Measurements from ENCODE around the gene MTSS2. TPM values are rescaled to one million over a fixed set of nuclear protein-coding genes. Genes with fewer than 3 reads are reported as not detected.

Gene MTSS2
- total and polyA plus RNA-seq, 2 of the 4 experiments (the other 2 are of a cell fraction), result 9.1 to 86.2 TPM

- H2BK5ac ChIP-seq (ENCODE audit: low read depth, low read length, poor library complexity, severe bottlenecking), result peak overlapping the region; percentile 96
- H4K91ac ChIP-seq (ENCODE audit: insufficient read depth, low read depth, low read length), result peak overlapping the region; percentile 99
- POLR2A ChIA-PET (ENCODE audit: unreplicated experiment), result no interaction called here
- peak overlapping the region; percentile 28 for H2AFZ ChIP-seq (replicated peaks; ENCODE audit: low read length, poor library complexity)
- CTCF ChIA-PET, result interaction anchor here (1.7 to 2.0 kb wide), 3 partner anchors 13 to 36 kb away, joined by 8 to 12 read pairs (median 10); no protein-coding TSS in a partner anchor
- H3K56ac ChIP-seq (ENCODE audit: extremely low read depth, insufficient read depth, low read length), result peak overlapping the region; percentile 1; the same call in 1 of the 2 replicates
- peak overlapping the region; percentile 73 for H4K5ac ChIP-seq (ENCODE audit: low read depth, low read length)
- TF ChIP-seq BHLHE40 (IDR thresholded peaks at IDR 0.05; ENCODE audit: low read depth, low read length), result no peak
- TF ChIP-seq RCOR1 (IDR thresholded peaks at IDR 0.05; ENCODE audit: insufficient replicate concordance, low read length), result no peak
- TF ChIP-seq RAD21 (IDR thresholded peaks at IDR 0.05; ENCODE audit: low read length), result no peak
- no peak for TF ChIP-seq FOS (IDR thresholded peaks at IDR 0.05; ENCODE audit: low read depth, low read length)
- no peak for TF ChIP-seq POLR2A (IDR thresholded peaks at IDR 0.05; ENCODE audit: low read depth, low read length)
- no peak for TF ChIP-seq MAFK (IDR thresholded peaks at IDR 0.05; ENCODE audit: low read depth, low read length)
- TF ChIP-seq SMC3 (IDR thresholded peaks at IDR 0.05; ENCODE audit: low read depth, low read length), result no peak
- no peak for TF ChIP-seq NFE2L2 (IDR thresholded peaks at IDR 0.05; ENCODE audit: low read depth, low read length)
- TF ChIP-seq MAZ (IDR thresholded peaks at IDR 0.05; ENCODE audit: borderline replicate concordance, low read depth, low read length), result no peak
- TF ChIP-seq, protein P1, sequence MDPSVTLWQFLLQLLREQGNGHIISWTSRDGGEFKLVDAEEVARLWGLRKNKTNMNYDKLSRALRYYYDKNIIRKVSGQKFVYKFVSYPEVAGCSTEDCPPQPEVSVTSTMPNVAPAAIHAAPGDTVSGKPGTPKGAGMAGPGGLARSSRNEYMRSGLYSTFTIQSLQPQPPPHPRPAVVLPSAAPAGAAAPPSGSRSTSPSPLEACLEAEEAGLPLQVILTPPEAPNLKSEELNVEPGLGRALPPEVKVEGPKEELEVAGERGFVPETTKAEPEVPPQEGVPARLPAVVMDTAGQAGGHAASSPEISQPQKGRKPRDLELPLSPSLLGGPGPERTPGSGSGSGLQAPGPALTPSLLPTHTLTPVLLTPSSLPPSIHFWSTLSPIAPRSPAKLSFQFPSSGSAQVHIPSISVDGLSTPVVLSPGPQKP (IDR thresholded peaks at IDR 0.05; ENCODE audit: borderline replicate concordance, low read depth, low read length), result no peak
- no peak for TF ChIP-seq CHD1 (IDR thresholded peaks at IDR 0.05; ENCODE audit: low read depth, low read length)
- H3K9ac ChIP-seq (ENCODE audit: low read depth, low read length), result peak overlapping the region; percentile 37
- H2AK5ac ChIP-seq (ENCODE audit: low read depth, low read length), result peak overlapping the region; percentile 100
- DNase-seq (no peak), ATAC-seq (ENCODE audit: low read depth) (no peak)
- no peaks in the 10 kb centered on the region for H3K9me3 ChIP-seq (ENCODE audit: control insufficient read depth, insufficient read depth, low read length)
- peaks cover 0 to 50% of the 10 kb centered on the region in 2 experiments; a peak in 2 of 4 replicates for H3K79me1 ChIP-seq (ENCODE audit: low read depth in 1 of 2, low read length in 2 of 2)
- peaks cover 61% of the 10 kb centered on the region for H3K4me1 ChIP-seq (ENCODE audit: control insufficient read depth, insufficient read depth, low read length)
- no peak overlapping the region for H3K4me3 ChIP-seq (ENCODE audit: insufficient read depth, low read depth, low read length)
- H3K4me2 ChIP-seq (ENCODE audit: low read depth, low read length), result no peak overlapping the region
- peak overlapping the region; percentile 97 for H3K4ac ChIP-seq (ENCODE audit: low read depth, low read length)
- peak overlapping the region; percentile 53; the same call in 2 of the 3 replicates for H2BK15ac ChIP-seq (ENCODE audit: low read depth, low read length)
- peak overlapping the region; percentile 86 for H2AK9ac ChIP-seq (replicated peaks; ENCODE audit: low read depth, low read length, poor library complexity)
- H3K14ac ChIP-seq (replicated peaks; ENCODE audit: low read depth, low read length), result peak overlapping the region; percentile 94
- BruUV-seq (replicated peaks), result no TSS peak
- H3K27me3 ChIP-seq (ENCODE audit: control insufficient read depth, insufficient read depth, low read length), result no peaks in the 10 kb centered on the region
- peak overlapping the region; percentile 75; the same call in 1 of the 2 replicates for H3K23ac ChIP-seq (ENCODE audit: low read depth, low read length)
- peaks cover 50% of the 10 kb centered on the region for H3K9me1 ChIP-seq (ENCODE audit: insufficient read depth, low read length)
- in situ Hi-C loops (cut with MboI; ENCODE audit: low sequenced_read_pairs) (no loop called here), dilution Hi-C loops (cut with HindIII; ENCODE audit: low sequenced_read_pairs, unreplicated experiment) (no loop called here), intact Hi-C loops (cut with micrococcal nuclease) (no loop called here)
- peak overlapping the region; percentile 71 for H3K18ac ChIP-seq (ENCODE audit: low read depth, low read length)
- H2BK120ac ChIP-seq (ENCODE audit: low read depth, low read length), result peak overlapping the region; percentile 99
- H3K27ac ChIP-seq (ENCODE audit: insufficient read depth, low read length), result peak overlapping the region; percentile 80
- no peaks in the 10 kb centered on the region; the same call in 1 of the 2 replicates for H3K36me3 ChIP-seq (ENCODE audit: control insufficient read depth, insufficient read depth, low read length)
- no peaks in the 10 kb centered on the region for H4K20me1 ChIP-seq (ENCODE audit: insufficient read depth, low read length)
- peak overlapping the region; percentile 97 for H2BK20ac ChIP-seq (ENCODE audit: low read depth, low read length)
- peak overlapping the region; percentile 4 to 73; a peak in 3 of 4 replicates for H4K8ac ChIP-seq (ENCODE audit: low read depth in 2 of 2, low read length in 2 of 2)
- WGBS, 2 experiments (ENCODE audit: extremely low coverage in 2 of 2, insufficient read length in 1 of 2), result 83% methylated on average over 7 of the region's 8 CpGs; no CpG with 5 or more reads in 1 of the 2 experiments
Observed at GRCh38 chr16:70701998-70702397, 16.1 kb upstream of the MTSS2 start.

Data from IMR-90 (cell line).